ENCODE measurements around the gene KCTD2. TPM values are rescaled to one million over a fixed set of nuclear protein-coding genes. Genes with fewer than 3 reads are reported as not detected.
A peak's percentile ranks its signal among the peaks of the same experiment; 100 is the strongest.

The KCTD2 gene
- total RNA-seq, 4 donors from 2014 or later = 22.5 to 38.3 (median 28.6) TPM

GRCh38 chr17:75099881-75100595, 53.0 kb downstream of the KCTD2 start:
- no peak for DNase-seq (ENCODE audit: low spot score in 2 of 2)
- H3K4me3 ChIP-seq (ENCODE audit: low read depth, poor library complexity, severe bottlenecking) = no peak overlapping the region
- WGBS, 2 donors = 96 to 98% methylated on average over 23 to 28 of the region's 31 CpGs
- intact Hi-C loops (cut with DNase I; ENCODE audit: low total_unique reads) = no loop called here
- TF ChIP-seq CTCF (IDR thresholded peaks at IDR 0.05) = no peak
- no peak for TF ChIP-seq POLR2A (IDR thresholded peaks at IDR 0.05)

- 53 to 58% methylated on average over 12 of the region's 12 CpGs for WGBS, 2 donors
- DNase-seq (ENCODE audit: low spot score in 2 of 2) = no peak
- H3K4me3 ChIP-seq (ENCODE audit: low read depth, poor library complexity, severe bottlenecking) = no peak overlapping the region
- TF ChIP-seq CTCF (IDR thresholded peaks at IDR 0.05) (no peak), POLR2A (IDR thresholded peaks at IDR 0.05) (no peak)
- intact Hi-C loops (cut with DNase I; ENCODE audit: low total_unique reads) = no loop called here
Measured at GRCh38 chr17:75102385-75102821, 55.4 kb downstream of the KCTD2 start.

- no peak for TF ChIP-seq POLR2A (IDR thresholded peaks at IDR 0.05)
- no peak for TF ChIP-seq CTCF (IDR thresholded peaks at IDR 0.05)
- 80 to 93% methylated on average over 14 of the region's 14 CpGs for WGBS, 2 donors
- no peak overlapping the region for H3K4me3 ChIP-seq (ENCODE audit: low read depth, poor library complexity, severe bottlenecking)
- intact Hi-C loops (cut with DNase I; ENCODE audit: low total_unique reads) = no loop called here
- no peak for DNase-seq (ENCODE audit: low spot score in 2 of 2)
Measured at GRCh38 chr17:75103601-75104554, 56.9 kb downstream of the KCTD2 start.

- intact Hi-C loops (cut with DNase I; ENCODE audit: low total_unique reads) = no loop called here
- no peak for DNase-seq (ENCODE audit: low spot score in 2 of 2)
Measured at GRCh38 chr17:75105126-75106080, 58.4 kb downstream of the KCTD2 start.

More at GRCh38 chr17:75105126-75106080, 58.4 kb downstream of the KCTD2 start:
- H3K4me3 ChIP-seq (ENCODE audit: low read depth, poor library complexity, severe bottlenecking) = no peak overlapping the region
- 67 to 68% methylated on average over 20 of the region's 20 CpGs for WGBS, 2 donors
- TF ChIP-seq CTCF (IDR thresholded peaks at IDR 0.05) (peak in 1 of 3 donors; percentile 23), POLR2A (IDR thresholded peaks at IDR 0.05) (no peak)

Measured in lower leg skin (tissue), 4 donors.